CD4-positive, alpha-beta T cell treated with Interferon gamma for 1 hour (primary cell): ENCODE measurements around the gene NTNG1.

Experiments
- DNase-seq: peaks from one replicate; pipeline ENCODE4 v3.0.0-alpha.2; 2020

Gene NTNG1

GRCh38 chr1:107525961-107526360, 385.1 kb downstream of the NTNG1 start:
- DNase-seq, result no peak

- DNase-seq, result no peak
These were observed 385.8 kb downstream of the NTNG1 start for GRCh38 chr1:107526524-107527198.

- DNase-seq, result no peak
These were observed 388.8 kb downstream of the NTNG1 start for GRCh38 chr1:107529511-107530149.

DNA sequence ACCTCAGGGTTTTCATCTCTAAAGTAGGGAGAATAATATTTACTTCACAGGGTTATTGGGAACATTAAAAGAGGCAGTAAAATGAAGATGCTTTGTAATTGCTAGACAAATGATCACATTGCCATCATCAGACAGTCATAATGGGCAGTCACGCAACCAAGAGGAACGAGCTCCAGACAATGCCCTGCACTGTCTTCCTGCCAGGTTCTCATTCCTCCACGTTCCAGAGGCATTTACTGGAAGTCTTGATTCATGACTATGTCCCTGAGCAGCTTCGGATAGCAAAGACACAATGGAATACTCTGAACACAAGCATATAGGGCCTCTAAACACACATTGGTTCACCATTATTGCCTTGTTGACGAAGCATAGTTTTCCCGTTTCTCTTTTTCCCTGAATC, 389.7 kb downstream of the NTNG1 start:
- DNase-seq, result no peak

GRCh38 chr1:107531065-107531908, 390.4 kb downstream of the NTNG1 start:
- DNase-seq, result no peak

DNA sequence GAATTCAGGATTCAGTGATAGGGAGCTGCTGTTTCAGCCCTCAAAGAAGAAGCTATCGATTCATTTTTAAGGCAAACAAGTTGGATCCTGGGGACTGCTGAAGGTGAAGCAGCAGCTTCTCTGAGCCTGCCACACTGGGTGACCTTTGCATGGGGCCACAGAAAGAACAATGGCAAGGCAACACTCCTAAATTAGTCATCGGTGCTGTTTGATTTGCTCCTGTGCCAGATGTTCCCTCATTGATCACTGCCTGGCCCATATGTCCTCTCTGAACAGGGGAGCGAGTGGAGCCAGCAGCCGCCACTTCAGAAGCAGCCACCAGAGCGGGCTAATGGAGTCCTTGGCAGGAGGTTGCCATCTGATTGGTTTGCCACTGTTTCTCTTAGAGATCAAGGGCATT, 391.5 kb downstream of the NTNG1 start:
- DNase-seq, result no peak
